ENCODE data around the gene RAB11FIP2.

- TF ChIP-seq, protein P1, sequence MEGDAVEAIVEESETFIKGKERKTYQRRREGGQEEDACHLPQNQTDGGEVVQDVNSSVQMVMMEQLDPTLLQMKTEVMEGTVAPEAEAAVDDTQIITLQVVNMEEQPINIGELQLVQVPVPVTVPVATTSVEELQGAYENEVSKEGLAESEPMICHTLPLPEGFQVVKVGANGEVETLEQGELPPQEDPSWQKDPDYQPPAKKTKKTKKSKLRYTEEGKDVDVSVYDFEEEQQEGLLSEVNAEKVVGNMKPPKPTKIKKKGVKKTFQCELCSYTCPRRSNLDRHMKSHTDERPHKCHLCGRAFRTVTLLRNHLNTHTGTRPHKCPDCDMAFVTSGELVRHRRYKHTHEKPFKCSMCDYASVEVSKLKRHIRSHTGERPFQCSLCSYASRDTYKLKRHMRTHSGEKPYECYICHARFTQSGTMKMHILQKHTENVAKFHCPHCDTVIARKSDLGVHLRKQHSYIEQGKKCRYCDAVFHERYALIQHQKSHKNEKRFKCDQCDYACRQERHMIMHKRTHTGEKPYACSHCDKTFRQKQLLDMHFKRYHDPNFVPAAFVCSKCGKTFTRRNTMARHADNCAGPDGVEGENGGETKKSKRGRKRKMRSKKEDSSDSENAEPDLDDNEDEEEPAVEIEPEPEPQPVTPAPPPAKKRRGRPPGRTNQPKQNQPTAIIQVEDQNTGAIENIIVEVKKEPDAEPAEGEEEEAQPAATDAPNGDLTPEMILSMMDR (IDR thresholded peaks at IDR 0.05) = no peak
- no peak for TF ChIP-seq POLR2A (IDR thresholded peaks at IDR 0.05)
Observed at GRCh38 chr10:118045837-118046394, 825 bp downstream of the RAB11FIP2 start.

All from body of pancreas (tissue), 4 donors.